ENCODE data around the gene TUNAR. TPM values are rescaled to one million over a fixed set of nuclear protein-coding genes. Genes with fewer than 3 reads are reported as not detected.

Gene TUNAR
- total RNA-seq, 1 experiment from 2014 or later, result 0.10 TPM

GRCh38 chr14:95895720-95896119, 19.1 kb downstream of the TUNAR start:
- DNase-seq (ENCODE audit: low read depth, low spot score) (no peak), ATAC-seq (peak; percentile 70; the same call in 1 of the 2 replicates)
- in situ Hi-C loops (cut with HindIII; ENCODE audit: low pct_unique_long_range_greater_than_20kb, low sequenced_read_pairs), result no loop called here
- Histone ChIP-seq H3K9me3 (ENCODE audit: control insufficient read depth, insufficient read depth, low read depth, low read length) (no peaks in the 10 kb centered on the region), H3K27me3 (ENCODE audit: control insufficient read depth, insufficient read depth, low read length) (no peaks in the 10 kb centered on the region; the same call in 1 of the 2 replicates), H3K4me3 (ENCODE audit: low read depth in 2 of 2, low read length in 2 of 2) (no peak overlapping the region), H3K4me1 (ENCODE audit: control insufficient read depth, insufficient read depth, low read length) (no peaks in the 10 kb centered on the region), H3K36me3 (ENCODE audit: control insufficient read depth, insufficient read depth, low read length) (no peaks in the 10 kb centered on the region), H3K27ac (ENCODE audit: low read length) (no peak overlapping the region)
- intact Hi-C loops (cut with micrococcal nuclease; ENCODE audit: unreplicated experiment), result loop anchor here (10.0 kb wide), 1 partner anchor 99 kb away; no protein-coding TSS in a partner anchor
- TF ChIP-seq CTCF (IDR thresholded peaks at IDR 0.05), result peak; percentile 57; the same call in 1 of the 2 replicates
- TF ChIP-seq REST (IDR thresholded peaks at IDR 0.05; ENCODE audit: insufficient read depth in 1 of 2, low read depth in 2 of 2, low read length in 1 of 2), result no peak
- TF ChIP-seq SIN3A (IDR thresholded peaks at IDR 0.05; ENCODE audit: borderline replicate concordance, insufficient read depth, low read depth, low read length), result no peak
- no peak for TF ChIP-seq POLR2AphosphoS5 (IDR thresholded peaks at IDR 0.05; ENCODE audit: low read depth, low read length)
- ChIA-PET POLR2A (no interaction called here), CTCF (no interaction called here)
- BruUV-seq (replicated peaks), result no TSS peak

DNA sequence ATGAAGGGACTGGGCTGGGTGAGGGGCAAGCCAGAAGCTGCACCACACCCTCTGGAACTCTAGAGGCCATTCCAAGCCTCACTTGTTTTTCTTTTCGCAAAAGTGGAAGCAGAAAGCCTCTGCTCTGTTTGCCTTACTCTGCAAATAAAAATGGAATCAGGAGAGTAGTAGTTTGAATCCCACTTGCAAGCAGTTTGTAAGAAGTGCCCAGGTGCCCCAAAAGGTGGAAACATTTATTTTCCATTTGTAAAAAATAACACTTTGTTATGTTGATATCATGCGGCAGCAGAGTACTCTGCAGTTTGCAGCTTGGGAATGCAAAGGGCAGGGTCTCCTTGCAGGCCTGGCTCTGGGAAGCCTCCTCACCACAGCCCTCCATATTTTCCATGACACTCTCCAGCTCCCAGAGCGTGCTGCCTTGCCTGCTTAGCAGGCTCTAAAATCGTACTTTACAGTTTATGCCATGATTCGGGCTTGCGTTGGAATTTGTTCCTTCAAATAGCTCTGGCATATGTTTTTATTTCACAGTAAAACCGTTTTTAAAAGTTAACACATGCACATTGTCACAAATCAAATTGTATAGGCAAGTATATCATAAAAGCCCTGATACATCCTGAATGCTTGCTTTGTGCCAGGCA, 20.0 kb downstream of the TUNAR start:
- DNase-seq (ENCODE audit: low read depth, low spot score) (no peak), ATAC-seq (no peak)
- in situ Hi-C loops (cut with HindIII; ENCODE audit: low pct_unique_long_range_greater_than_20kb, low sequenced_read_pairs), result no loop called here
- no TSS peak for BruUV-seq (replicated peaks)
- TF ChIP-seq CTCF (IDR thresholded peaks at IDR 0.05) (no peak), SIN3A (IDR thresholded peaks at IDR 0.05; ENCODE audit: borderline replicate concordance, insufficient read depth, low read depth, low read length) (no peak)
- POLR2A ChIA-PET, result no interaction called here
- Histone ChIP-seq H3K4me1 (ENCODE audit: control insufficient read depth, insufficient read depth, low read length) (no peaks in the 10 kb centered on the region), H3K9me3 (ENCODE audit: control insufficient read depth, insufficient read depth, low read depth, low read length) (no peaks in the 10 kb centered on the region), H3K27me3 (ENCODE audit: control insufficient read depth, insufficient read depth, low read length) (no peaks in the 10 kb centered on the region; the same call in 1 of the 2 replicates), H3K4me3 (ENCODE audit: low read depth in 2 of 2, low read length in 2 of 2) (no peak overlapping the region), H3K36me3 (ENCODE audit: control insufficient read depth, insufficient read depth, low read length) (no peaks in the 10 kb centered on the region), H3K27ac (ENCODE audit: low read length) (no peak overlapping the region)
- CTCF ChIA-PET, result no interaction called here
- intact Hi-C loops (cut with micrococcal nuclease; ENCODE audit: unreplicated experiment), result loop anchor here (10.0 kb wide), 1 partner anchor 98 kb away; no protein-coding TSS in a partner anchor
